ENCODE results near the gene TIGD7.

- TF ChIP-seq CTCF (IDR thresholded peaks at IDR 0.05; ENCODE audit: insufficient read depth, low read length) (no peak), GABPA (IDR thresholded peaks at IDR 0.05; ENCODE audit: low read depth) (no peak), POLR2AphosphoS5 (IDR thresholded peaks at IDR 0.05; ENCODE audit: low read depth) (no peak), SPI1 (IDR thresholded peaks at IDR 0.05; ENCODE audit: borderline replicate concordance, low read depth) (no peak)
- TF ChIP-seq, protein P1, sequence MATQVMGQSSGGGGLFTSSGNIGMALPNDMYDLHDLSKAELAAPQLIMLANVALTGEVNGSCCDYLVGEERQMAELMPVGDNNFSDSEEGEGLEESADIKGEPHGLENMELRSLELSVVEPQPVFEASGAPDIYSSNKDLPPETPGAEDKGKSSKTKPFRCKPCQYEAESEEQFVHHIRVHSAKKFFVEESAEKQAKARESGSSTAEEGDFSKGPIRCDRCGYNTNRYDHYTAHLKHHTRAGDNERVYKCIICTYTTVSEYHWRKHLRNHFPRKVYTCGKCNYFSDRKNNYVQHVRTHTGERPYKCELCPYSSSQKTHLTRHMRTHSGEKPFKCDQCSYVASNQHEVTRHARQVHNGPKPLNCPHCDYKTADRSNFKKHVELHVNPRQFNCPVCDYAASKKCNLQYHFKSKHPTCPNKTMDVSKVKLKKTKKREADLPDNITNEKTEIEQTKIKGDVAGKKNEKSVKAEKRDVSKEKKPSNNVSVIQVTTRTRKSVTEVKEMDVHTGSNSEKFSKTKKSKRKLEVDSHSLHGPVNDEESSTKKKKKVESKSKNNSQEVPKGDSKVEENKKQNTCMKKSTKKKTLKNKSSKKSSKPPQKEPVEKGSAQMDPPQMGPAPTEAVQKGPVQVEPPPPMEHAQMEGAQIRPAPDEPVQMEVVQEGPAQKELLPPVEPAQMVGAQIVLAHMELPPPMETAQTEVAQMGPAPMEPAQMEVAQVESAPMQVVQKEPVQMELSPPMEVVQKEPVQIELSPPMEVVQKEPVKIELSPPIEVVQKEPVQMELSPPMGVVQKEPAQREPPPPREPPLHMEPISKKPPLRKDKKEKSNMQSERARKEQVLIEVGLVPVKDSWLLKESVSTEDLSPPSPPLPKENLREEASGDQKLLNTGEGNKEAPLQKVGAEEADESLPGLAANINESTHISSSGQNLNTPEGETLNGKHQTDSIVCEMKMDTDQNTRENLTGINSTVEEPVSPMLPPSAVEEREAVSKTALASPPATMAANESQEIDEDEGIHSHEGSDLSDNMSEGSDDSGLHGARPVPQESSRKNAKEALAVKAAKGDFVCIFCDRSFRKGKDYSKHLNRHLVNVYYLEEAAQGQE (IDR thresholded peaks at IDR 0.05; ENCODE audit: insufficient replicate concordance, low read depth), result no peak
Observed at GRCh38 chr16:3274947-3275346, 30.3 kb downstream of the TIGD7 start.
